Muscle of arm (tissue), 12 donors: ENCODE measurements around the gene MAP3K14. TPM values are rescaled to one million over a fixed set of nuclear protein-coding genes. Genes with fewer than 3 reads are reported as not detected.

Source experiments
- DNase-seq: peaks from one replicate; pipeline ENCODE4 v3.0.0-alpha.2; 2013
- polyA plus RNA-seq, 12 donors: library from polyadenylated mRNA; unstranded; fragments of 120-200 nt; gene quantifications; one replicate each; pipeline ENCODE4 v1.2.1, GENCODE V29; 2013; ENCODE audit not compliant: insufficient read length in 12 of 12

MAP3K14 gene
- polyA plus RNA-seq, 12 donors, result 5.9 to 10.7 (median 7.3) TPM; not detected in 1

GRCh38 chr17:45236282-45236606 lies 80.6 kb downstream of the MAP3K14 start:
- DNase-seq, result no peak

GRCh38 chr17:45235416-45236281 lies 81.2 kb downstream of the MAP3K14 start:
- DNase-seq, result peak; percentile 78

- DNase-seq, result no peak
Measured at GRCh38 chr17:45234641-45235415, 82.0 kb downstream of the MAP3K14 start.

GRCh38 chr17:45233423-45233924 lies 83.3 kb downstream of the MAP3K14 start:
- no peak for DNase-seq

GRCh38 chr17:45232514-45233422 lies 84.1 kb downstream of the MAP3K14 start:
- DNase-seq, result no peak

GRCh38 chr17:45231481-45232116 lies 85.2 kb downstream of the MAP3K14 start:
- DNase-seq, result no peak

GRCh38 chr17:45230787-45231480 lies 85.9 kb downstream of the MAP3K14 start:
- no peak for DNase-seq

- no peak for DNase-seq
Measured at GRCh38 chr17:45230410-45230786, 86.4 kb downstream of the MAP3K14 start.

- no peak for DNase-seq
Measured at GRCh38 chr17:45229681-45230409, 87.0 kb downstream of the MAP3K14 start.

GRCh38 chr17:45228763-45229539 lies 87.9 kb downstream of the MAP3K14 start:
- no peak for DNase-seq

GRCh38 chr17:45227926-45228762 lies 88.7 kb downstream of the MAP3K14 start:
- no peak for DNase-seq

- no peak for DNase-seq
Measured at GRCh38 chr17:45227101-45227925, 89.5 kb downstream of the MAP3K14 start.

- no peak for DNase-seq
Measured at GRCh38 chr17:45226576-45226975, 90.2 kb downstream of the MAP3K14 start.

GRCh38 chr17:45225964-45226530 lies 90.8 kb downstream of the MAP3K14 start:
- no peak for DNase-seq

- no peak for DNase-seq
Measured at GRCh38 chr17:45225051-45225700, 91.6 kb downstream of the MAP3K14 start.

- DNase-seq, result no peak
Measured at GRCh38 chr17:45224671-45225050, 92.2 kb downstream of the MAP3K14 start.
